Transverse colon (tissue), 3 donors: Measurements from ENCODE around the gene FARP1.

Experiments
- EP300 ChIP-seq: sonication (generic); formaldehyde crosslinking; IDR thresholded peaks from one replicate; pipeline ENCODE4 v1.6.1; 2017; ENCODE audit warnings: antibody characterized with exemption, low read depth
- POLR2A ChIP-seq: fragments of 450-650 bp; IDR thresholded peaks from one replicate; pipeline ENCODE4 v1.6.1; 2016; ENCODE audit warnings: antibody characterized with exemption, mild to moderate bottlenecking, moderate library complexity
- POLR2AphosphoS5 ChIP-seq, 3 donors: sonication (generic); formaldehyde crosslinking; IDR thresholded peaks; one replicate each; pipeline ENCODE4 v1.6.1; 2016; ENCODE audit warnings: antibody characterized with exemption in 3 of 3

- TF ChIP-seq EP300 (no peak), POLR2A (no peak), POLR2AphosphoS5 (IDR thresholded peaks at IDR 0.05) (no peak)
These were observed 301.0 kb downstream of the FARP1 start for GRCh38 chr13:98443800-98444325.
